ENCODE data around the gene TMEM40.
"Not testable (repeated sequence)": the region's sequence is repeated elsewhere in the genome, so short reads cannot be mapped to it uniquely, and the experiment has no call there.

- TF ChIP-seq, protein P1, sequence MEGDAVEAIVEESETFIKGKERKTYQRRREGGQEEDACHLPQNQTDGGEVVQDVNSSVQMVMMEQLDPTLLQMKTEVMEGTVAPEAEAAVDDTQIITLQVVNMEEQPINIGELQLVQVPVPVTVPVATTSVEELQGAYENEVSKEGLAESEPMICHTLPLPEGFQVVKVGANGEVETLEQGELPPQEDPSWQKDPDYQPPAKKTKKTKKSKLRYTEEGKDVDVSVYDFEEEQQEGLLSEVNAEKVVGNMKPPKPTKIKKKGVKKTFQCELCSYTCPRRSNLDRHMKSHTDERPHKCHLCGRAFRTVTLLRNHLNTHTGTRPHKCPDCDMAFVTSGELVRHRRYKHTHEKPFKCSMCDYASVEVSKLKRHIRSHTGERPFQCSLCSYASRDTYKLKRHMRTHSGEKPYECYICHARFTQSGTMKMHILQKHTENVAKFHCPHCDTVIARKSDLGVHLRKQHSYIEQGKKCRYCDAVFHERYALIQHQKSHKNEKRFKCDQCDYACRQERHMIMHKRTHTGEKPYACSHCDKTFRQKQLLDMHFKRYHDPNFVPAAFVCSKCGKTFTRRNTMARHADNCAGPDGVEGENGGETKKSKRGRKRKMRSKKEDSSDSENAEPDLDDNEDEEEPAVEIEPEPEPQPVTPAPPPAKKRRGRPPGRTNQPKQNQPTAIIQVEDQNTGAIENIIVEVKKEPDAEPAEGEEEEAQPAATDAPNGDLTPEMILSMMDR (IDR thresholded peaks at IDR 0.05) = not testable (repeated sequence)
- not testable (repeated sequence) for TF ChIP-seq POLR2A, POLR2AphosphoS5 (IDR thresholded peaks at IDR 0.05)
Measured at GRCh38 chr3:12787967-12788690, 29.1 kb upstream of the TMEM40 start.
